KMS-11 (cell line): ENCODE results near the gene KLHL40.

Experiments
- H2AFZ ChIP-seq: fragments of 200-600 bp; sonication (generic); 2 replicates; pipeline ENCODE4 v1.6.1; 2016; ENCODE audit warnings: antibody characterized with exemption, mixed run types, low read depth
- H3K27ac ChIP-seq: fragments of 200-600 bp; sonication (generic); 2 replicates; pipeline ENCODE4 v1.6.1; 2016; ENCODE audit warnings: mild to moderate bottlenecking, mixed run types
- H3K27me3 ChIP-seq: fragments of 200-600 bp; sonication (generic); 2 replicates; pipeline ENCODE4 v1.6.1; 2017; ENCODE audit warnings: mild to moderate bottlenecking, low read depth, mixed run types, moderate library complexity; ENCODE audit not compliant: insufficient read depth
- H3K36me3 ChIP-seq: fragments of 200-600 bp; sonication (generic); 2 replicates; pipeline ENCODE4 v1.6.1; 2017; ENCODE audit warnings: mild to moderate bottlenecking, mixed run types; ENCODE audit not compliant: insufficient read depth
- H3K4me1 ChIP-seq: fragments of 200-600 bp; sonication (generic); 2 replicates; pipeline ENCODE4 v1.6.1; 2016; ENCODE audit warnings: mild to moderate bottlenecking, low read depth, mixed run types; ENCODE audit not compliant: poor library complexity, severe bottlenecking
- H3K4me2 ChIP-seq: fragments of 200-600 bp; sonication (generic); 2 replicates; pipeline ENCODE4 v1.7.0; 2016; ENCODE audit warnings: mild to moderate bottlenecking, mixed run types
- H3K4me3 ChIP-seq: fragments of 200-600 bp; sonication (generic); IDR thresholded peaks from 2 replicates; pipeline ENCODE4 v1.6.1; 2017; ENCODE audit warnings: low read depth, low read length, mixed read lengths; ENCODE audit not compliant: insufficient read depth
- H3K79me2 ChIP-seq: fragments of 200-600 bp; sonication (generic); 2 replicates; pipeline ENCODE4 v1.6.1; 2016; ENCODE audit warnings: low read depth, mixed run types; ENCODE audit not compliant: insufficient read depth
- H3K9ac ChIP-seq: fragments of 200-600 bp; sonication (generic); 2 replicates; pipeline ENCODE4 v1.6.1; 2016; ENCODE audit warnings: mild to moderate bottlenecking, mixed run types
- H4K20me1 ChIP-seq: fragments of 200-600 bp; sonication (generic); 2 replicates; pipeline ENCODE4 v1.6.1; 2016; ENCODE audit warnings: mild to moderate bottlenecking, mixed run types; ENCODE audit not compliant: insufficient read depth
- TF ChIP-seq, protein P1 (sequence below): fragments of 200-600 bp; sonication (generic); conservative IDR thresholded peaks from 2 replicates; pipeline ENCODE4 v1.6.1; 2017; ENCODE audit warnings: low read depth, mild to moderate bottlenecking, antibody characterized with exemption, low read length, moderate library complexity, mixed read lengths

The KLHL40 gene

DNA sequence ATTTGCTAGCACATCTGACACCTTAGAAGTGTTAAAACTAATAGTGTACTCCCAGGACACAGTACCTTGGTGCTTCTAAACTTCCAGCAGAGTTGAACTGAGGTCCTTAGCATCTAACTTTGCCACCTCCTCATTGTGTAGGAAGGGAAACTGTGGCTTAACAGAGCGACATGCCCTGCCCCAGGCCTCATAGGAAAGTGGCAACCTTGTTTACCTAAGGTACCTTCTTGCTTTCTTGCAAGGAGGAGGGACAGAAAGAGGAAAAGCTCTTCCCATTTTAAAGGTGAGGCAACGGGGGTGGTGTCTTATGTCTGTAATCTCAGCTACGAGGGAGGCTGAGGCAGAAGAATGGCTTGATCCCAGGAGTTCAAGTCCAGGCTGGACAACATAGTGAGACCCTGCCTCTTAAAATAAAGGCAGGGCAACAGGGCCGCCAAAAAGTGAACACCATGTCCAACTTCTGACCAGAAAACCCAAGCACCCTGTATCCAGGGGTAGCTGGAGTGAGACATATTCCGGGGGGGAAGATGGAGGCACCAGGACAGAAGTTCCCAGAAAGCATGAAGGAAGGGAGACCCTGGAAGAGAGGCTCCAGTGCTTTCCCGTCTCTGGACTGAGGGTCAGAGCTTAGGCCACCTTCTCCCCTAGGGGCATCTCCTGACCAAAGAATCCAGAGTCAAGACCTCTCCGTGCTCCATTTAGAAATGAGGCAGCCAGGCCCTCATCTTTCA, 540 bp upstream of the KLHL40 start:
- H3K4me3 ChIP-seq, result no peak overlapping the region
- H2AFZ ChIP-seq, result no peak overlapping the region
- no peaks in the 10 kb centered on the region for H4K20me1 ChIP-seq
- H3K79me2 ChIP-seq, result no peaks in the 10 kb centered on the region
- no peak overlapping the region for H3K27ac ChIP-seq
- H3K4me2 ChIP-seq, result no peak overlapping the region
- no peak overlapping the region for H3K9ac ChIP-seq
- H3K36me3 ChIP-seq, result no peaks in the 10 kb centered on the region
- TF ChIP-seq, protein P1, sequence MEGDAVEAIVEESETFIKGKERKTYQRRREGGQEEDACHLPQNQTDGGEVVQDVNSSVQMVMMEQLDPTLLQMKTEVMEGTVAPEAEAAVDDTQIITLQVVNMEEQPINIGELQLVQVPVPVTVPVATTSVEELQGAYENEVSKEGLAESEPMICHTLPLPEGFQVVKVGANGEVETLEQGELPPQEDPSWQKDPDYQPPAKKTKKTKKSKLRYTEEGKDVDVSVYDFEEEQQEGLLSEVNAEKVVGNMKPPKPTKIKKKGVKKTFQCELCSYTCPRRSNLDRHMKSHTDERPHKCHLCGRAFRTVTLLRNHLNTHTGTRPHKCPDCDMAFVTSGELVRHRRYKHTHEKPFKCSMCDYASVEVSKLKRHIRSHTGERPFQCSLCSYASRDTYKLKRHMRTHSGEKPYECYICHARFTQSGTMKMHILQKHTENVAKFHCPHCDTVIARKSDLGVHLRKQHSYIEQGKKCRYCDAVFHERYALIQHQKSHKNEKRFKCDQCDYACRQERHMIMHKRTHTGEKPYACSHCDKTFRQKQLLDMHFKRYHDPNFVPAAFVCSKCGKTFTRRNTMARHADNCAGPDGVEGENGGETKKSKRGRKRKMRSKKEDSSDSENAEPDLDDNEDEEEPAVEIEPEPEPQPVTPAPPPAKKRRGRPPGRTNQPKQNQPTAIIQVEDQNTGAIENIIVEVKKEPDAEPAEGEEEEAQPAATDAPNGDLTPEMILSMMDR, result no peak
- no peaks in the 10 kb centered on the region for H3K4me1 ChIP-seq
- no peaks in the 10 kb centered on the region for H3K27me3 ChIP-seq

DNA sequence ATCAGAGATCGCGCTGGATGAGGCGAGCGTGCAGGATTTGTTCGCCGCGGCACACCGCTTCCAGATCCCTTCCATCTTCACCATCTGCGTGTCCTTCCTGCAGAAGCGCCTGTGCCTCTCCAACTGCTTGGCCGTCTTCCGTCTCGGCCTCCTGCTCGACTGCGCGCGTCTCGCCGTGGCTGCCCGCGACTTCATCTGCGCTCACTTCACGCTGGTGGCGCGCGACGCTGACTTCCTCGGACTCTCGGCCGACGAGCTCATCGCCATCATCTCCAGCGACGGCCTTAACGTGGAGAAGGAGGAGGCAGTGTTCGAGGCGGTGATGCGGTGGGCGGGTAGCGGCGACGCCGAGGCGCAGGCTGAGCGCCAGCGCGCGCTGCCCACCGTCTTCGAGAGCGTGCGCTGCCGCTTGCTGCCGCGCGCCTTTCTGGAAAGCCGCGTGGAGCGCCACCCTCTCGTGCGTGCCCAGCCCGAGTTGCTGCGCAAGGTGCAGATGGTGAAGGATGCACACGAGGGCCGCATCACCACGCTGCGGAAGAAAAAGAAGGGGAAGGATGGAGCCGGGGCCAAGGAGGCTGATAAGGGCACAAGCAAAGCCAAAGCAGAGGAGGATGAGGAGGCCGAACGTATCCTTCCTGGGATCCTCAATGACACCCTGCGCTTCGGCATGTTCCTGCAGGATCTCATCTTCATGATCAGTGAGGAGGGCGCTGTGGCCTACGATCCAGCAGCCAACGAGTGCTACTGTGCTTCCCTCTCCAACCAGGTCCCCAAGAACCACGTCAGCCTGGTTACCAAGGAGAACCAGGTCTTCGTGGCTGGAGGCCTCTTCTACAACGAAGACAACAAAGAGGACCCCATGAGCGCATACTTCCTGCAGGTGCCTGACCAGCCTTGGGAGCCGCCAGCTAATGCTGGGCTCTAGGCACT, 819 bp downstream of the KLHL40 start:
- TF ChIP-seq, protein P1, result no peak
- no peaks in the 10 kb centered on the region for H3K4me1 ChIP-seq
- H3K36me3 ChIP-seq, result no peaks in the 10 kb centered on the region
- H4K20me1 ChIP-seq, result no peaks in the 10 kb centered on the region
- H3K79me2 ChIP-seq, result no peaks in the 10 kb centered on the region
- H2AFZ ChIP-seq, result no peak overlapping the region
- no peak overlapping the region for H3K4me3 ChIP-seq
- H3K27me3 ChIP-seq, result no peaks in the 10 kb centered on the region
- H3K9ac ChIP-seq, result no peak overlapping the region
- no peak overlapping the region for H3K27ac ChIP-seq
- H3K4me2 ChIP-seq, result no peak overlapping the region

DNA sequence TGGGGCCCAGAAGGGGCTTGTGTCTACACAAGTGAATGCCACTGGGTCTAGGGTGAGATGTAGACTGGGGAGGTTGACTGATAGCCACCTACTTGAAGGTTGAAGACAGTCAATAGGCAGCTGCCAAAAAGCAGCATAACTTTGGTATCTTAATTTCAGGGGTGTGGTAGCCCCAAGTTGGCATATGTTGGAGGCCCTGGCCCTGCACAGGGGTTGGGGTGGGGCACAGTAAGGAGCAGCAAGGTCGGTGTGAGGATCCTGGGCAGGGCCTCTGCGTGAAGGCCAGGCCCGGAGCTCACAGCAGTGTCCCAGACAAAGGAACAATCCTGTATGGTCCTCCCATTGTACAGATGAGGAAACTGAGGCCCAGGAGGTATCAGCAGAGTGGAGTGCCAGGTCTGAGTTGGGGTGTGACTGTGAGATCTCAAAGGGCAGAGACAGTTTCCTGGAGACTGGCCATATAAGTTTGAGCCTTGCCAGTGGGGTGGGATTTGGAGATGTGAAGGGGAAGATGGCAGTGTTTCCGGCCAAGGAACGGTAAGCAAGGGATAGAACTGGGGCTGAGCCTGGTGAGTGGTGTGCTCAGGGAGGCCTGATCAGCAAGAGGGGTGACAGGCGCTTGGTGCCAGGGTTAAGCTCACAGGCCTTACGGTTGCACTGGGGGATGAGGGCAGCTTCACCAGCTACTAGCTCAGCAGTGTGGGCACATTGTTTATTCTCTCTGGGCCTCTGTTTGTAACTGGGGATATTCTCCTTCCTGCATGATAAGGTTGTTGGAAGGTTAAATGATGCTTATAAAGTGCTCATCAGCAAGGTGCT, 1.7 kb downstream of the KLHL40 start:
- Histone ChIP-seq H3K27me3 (no peaks in the 10 kb centered on the region), H3K27ac (no peak overlapping the region), H2AFZ (no peak overlapping the region), H3K4me2 (no peak overlapping the region), H3K4me1 (no peaks in the 10 kb centered on the region), H3K36me3 (no peaks in the 10 kb centered on the region), H4K20me1 (no peaks in the 10 kb centered on the region), H3K9ac (no peak overlapping the region), H3K79me2 (no peaks in the 10 kb centered on the region), H3K4me3 (no peak overlapping the region)
- TF ChIP-seq, protein P1, result no peak

DNA sequence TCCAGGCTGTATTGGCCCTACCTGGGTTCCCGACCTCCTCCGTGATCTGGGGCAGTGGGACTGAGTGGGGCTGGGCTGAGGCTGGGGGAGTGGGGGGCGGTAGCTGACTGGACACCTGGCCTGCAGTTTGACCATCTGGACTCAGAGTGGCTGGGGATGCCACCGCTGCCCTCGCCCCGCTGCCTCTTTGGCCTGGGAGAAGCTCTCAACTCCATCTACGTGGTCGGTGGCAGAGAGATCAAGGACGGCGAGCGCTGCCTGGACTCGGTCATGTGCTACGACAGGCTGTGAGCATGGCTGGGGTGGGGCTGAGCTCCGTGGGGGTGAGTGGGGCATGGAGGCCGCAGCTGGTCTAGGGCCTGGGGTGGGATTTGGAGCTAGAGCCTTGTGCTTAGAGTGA, 2.7 kb downstream of the KLHL40 start:
- H4K20me1 ChIP-seq, result no peaks in the 10 kb centered on the region
- H2AFZ ChIP-seq, result no peak overlapping the region
- TF ChIP-seq, protein P1, result no peak
- H3K4me1 ChIP-seq, result no peaks in the 10 kb centered on the region
- H3K79me2 ChIP-seq, result no peaks in the 10 kb centered on the region
- no peaks in the 10 kb centered on the region for H3K36me3 ChIP-seq
- no peak overlapping the region for H3K9ac ChIP-seq
- no peak overlapping the region for H3K4me2 ChIP-seq
- H3K4me3 ChIP-seq, result no peak overlapping the region
- H3K27me3 ChIP-seq, result no peaks in the 10 kb centered on the region
- no peak overlapping the region for H3K27ac ChIP-seq
